Motor neuron (in vitro differentiated cells): ENCODE data around the gene SLC24A5. TPM values are rescaled to one million over a fixed set of nuclear protein-coding genes. Genes with fewer than 3 reads are reported as not detected.

ENCODE experiments used
- ATAC-seq, 8 experiments: fragments of 200-7000 bp; cut with Tn5 transposase; replicated peaks in 6 of 8; 2 replicates each; pipeline ENCODE4 v1.8.0; 2021; ENCODE audit warnings: mild to moderate bottlenecking in 8 of 8, moderate library complexity in 8 of 8
- H3K27ac ChIP-seq, 2 donors: fragments of 250-450 bp; sonication (Bioruptor Pico); 2 replicates each; pipeline ENCODE4 v1.9.0; 2021; ENCODE audit warnings: antibody characterized with exemption in 2 of 2, mild to moderate bottlenecking in 2 of 2, moderate library complexity in 1 of 2
- H3K4me1 ChIP-seq, 2 donors: fragments of 250-450 bp; sonication (Bioruptor Pico); replicated peaks in 1 of 2; 2 replicates each; pipeline ENCODE4 v1.6.1; 2021; ENCODE audit warnings: antibody characterized with exemption in 2 of 2, mild to moderate bottlenecking in 2 of 2, moderate library complexity in 1 of 2
- H3K4me3 ChIP-seq, 5 donors: fragments of 250-450 bp; sonication (Bioruptor Pico); 2 replicates each; pipeline ENCODE4 v1.9.0; 2021; ENCODE audit warnings: antibody characterized with exemption in 5 of 5, mild to moderate bottlenecking in 5 of 5, moderate library complexity in 4 of 5
- WGBS, 10 experiments: fragments of 450-650 bp; shearing (Covaris generic); methylation state at CpG; one replicate each; pipeline ENCODE4 v1.0.0; 2022; 5-methylcytosine and 5-hydroxymethylcytosine counted together
- in situ Hi-C, 9 experiments: fragments of 400-800 bp; cut with MboI; loops; one replicate each; pipeline ENCODE4 v1.15.0; 2021; ENCODE audit warnings: low sequenced_read_pairs in 9 of 9, low pct_unique_long_range_greater_than_20kb in 2 of 9; ENCODE audit not compliant: unreplicated experiment in 9 of 9
- total RNA-seq, 8 experiments: library from RNA; unstranded; fragments of 300-600 nt; gene quantifications; 2 replicates each; pipeline versions ENCODE4 v1.2.3 to v1.2.4, GENCODE V29; 2022

Gene SLC24A5
- total RNA-seq, 8 experiments from 2014 or later: 0.08 to 1.4 (median 0.27) TPM; not detected in 2

- Histone ChIP-seq H3K27ac (no peak overlapping the region), H3K4me1 (peaks cover 0 to 11% of the 10 kb centered on the region in 2 donors), H3K4me3 (no peak overlapping the region)
- WGBS, 10 experiments: 45 to 97% (median 90%) methylated on average over 3 to 8 of the region's 8 CpGs
- ATAC-seq: no peak
- in situ Hi-C loops: no loop called here
Observed at GRCh38 chr15:48121849-48122248, 1.1 kb downstream of the SLC24A5 start.

DNA sequence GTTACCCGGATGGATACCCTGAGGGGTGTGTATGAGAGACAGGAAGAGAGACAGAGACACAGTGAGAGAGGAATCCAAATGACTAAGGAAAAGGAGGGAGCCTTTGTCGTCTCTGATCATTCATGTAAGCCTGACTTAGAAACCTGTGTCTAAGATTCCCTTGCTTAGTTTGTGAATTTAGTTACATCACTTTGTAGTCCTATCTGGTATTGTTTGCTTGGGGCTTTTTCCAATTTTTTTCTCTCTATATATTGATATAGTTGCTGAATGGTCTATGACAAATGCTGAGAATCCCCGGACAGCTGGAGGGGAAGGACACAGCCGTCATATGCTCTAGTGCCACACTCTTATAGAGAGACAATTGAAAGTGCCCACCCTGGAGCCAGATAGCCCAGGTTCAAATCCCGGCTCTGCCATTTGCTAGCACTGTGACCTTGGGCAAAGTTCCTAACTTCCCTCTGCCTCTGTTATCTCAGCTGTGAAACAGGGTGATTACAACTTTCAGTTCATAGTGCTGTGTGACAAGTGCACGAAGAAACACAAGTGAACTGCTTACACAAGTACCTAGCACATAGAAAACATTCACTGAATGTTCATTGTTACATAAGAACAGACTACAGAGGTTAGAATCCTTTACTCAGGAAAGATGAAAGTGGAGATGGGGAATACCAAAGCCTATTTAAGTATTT, 6.0 kb downstream of the SLC24A5 start:
- ATAC-seq: peak in 1 of 8 experiments; percentile 10
- no peak overlapping the region for H3K27ac ChIP-seq
- in situ Hi-C loops: no loop called here
- no peak overlapping the region for H3K4me3 ChIP-seq
- 20 to 100% (median 87%) methylated on average over 1 to 6 of the region's 6 CpGs for WGBS, 10 experiments
- peaks cover 0 to 4% of the 10 kb centered on the region in 2 donors for H3K4me1 ChIP-seq

DNA sequence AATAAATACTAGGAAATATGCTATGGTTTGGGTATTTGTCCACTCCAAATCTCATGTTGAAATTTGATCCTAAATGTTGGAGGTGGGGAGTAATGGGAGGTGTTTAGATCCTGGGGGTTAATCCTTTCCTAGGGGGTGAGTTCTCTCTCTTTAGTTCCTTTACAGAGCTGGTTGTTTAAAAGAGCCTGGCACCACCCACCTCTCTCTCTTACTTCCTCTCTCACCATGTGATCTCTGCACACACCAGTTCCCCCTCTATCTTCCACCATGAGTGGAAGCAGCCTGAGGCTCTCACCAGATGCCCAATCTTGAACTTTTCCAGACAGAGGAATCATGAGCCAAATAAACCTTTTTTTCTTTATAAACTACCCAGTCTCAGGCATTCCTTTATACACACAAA, 10.5 kb downstream of the SLC24A5 start:
- no peak overlapping the region for H3K4me3 ChIP-seq
- ATAC-seq: no peak
- H3K4me1 ChIP-seq: no peaks in the 10 kb centered on the region

DNA sequence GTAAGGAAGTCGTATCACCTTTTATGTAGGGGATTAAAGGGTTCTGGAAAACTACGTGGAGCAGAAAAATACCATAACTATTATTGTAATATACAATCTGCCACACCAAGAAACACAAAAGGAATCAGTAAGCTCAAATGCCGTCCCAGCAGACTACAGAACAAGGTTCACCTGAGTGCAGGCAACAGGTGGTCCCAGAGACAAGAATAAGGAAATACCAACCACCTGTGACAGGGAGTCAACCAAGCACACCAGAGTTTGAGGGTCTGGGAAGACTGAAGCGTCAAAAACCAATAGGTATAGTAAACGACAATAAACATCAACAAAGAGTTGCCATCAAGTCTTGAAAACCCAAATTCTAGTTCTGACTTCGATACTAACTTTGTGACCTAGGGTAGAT, 12.1 kb downstream of the SLC24A5 start:
- Histone ChIP-seq H3K4me1 (no peaks in the 10 kb centered on the region), H3K4me3 (no peak overlapping the region), H3K27ac (no peak overlapping the region)
- in situ Hi-C loops: no loop called here
- 20 to 100% (median 92%) methylated on average over 1 to 6 of the region's 6 CpGs; no CpG with 5 or more reads in 1 of the 10 experiments for WGBS, 10 experiments
- ATAC-seq: no peak

More for the DNA sequence above, 10.5 kb downstream of the SLC24A5 start:
- H3K27ac ChIP-seq: no peak overlapping the region
- in situ Hi-C loops: no loop called here

DNA sequence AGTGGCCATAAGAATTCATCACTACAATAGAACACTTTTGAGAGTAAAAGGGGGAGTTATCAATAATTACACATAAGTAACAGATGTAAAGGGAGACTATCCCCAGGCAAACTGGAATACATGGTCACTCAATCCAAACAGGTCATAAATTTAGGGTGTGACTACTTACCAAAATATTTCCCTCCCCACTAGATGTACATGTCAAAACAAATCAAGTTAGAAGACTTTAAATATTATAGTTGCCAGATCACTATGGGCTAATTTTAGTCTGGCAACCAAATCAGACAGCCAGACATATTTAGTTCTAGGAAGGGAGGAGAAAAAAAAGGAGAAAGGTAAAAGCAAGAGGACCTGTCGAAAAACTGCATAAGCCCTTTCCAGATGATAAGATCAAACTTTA, 23.1 kb downstream of the SLC24A5 start:
- ATAC-seq: peak in 1 of 8 experiments; percentile 20
- no peak overlapping the region for H3K4me3 ChIP-seq
- in situ Hi-C loops: no loop called here
- peaks cover 3 to 11% of the 10 kb centered on the region in 2 donors for H3K4me1 ChIP-seq
- 60 to 100% (median 90%) methylated on average over 1 of the region's 1 CpG; no CpG with 5 or more reads in 1 of the 10 experiments for WGBS, 10 experiments
- H3K27ac ChIP-seq: no peak overlapping the region

DNA sequence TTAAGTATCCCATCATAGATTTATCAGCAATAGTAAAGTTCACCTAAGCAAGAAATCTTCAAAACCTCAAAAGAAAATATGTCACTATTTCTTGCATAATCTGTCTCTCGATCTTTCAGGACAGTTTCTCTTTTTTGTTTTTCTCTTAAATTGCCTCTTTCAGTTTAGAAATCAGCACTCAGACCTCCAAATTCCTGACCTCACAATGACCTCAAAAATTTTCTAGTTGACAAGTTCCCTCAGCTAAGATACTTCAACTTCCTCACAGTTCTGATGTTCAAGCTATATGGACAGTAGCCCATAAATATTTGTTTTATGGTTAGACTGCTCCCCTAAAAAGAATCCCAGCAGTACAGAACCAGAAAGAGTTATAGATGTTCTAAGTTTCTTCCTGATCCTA, 24.1 kb downstream of the SLC24A5 start:
- in situ Hi-C loops: no loop called here

GRCh38 chr15:48145923-48146322, 25.1 kb downstream of the SLC24A5 start:
- H3K27ac ChIP-seq: no peak overlapping the region
- H3K4me3 ChIP-seq: no peak overlapping the region
- peak in 1 of 8 experiments; percentile 32 for ATAC-seq
- in situ Hi-C loops: no loop called here
- H3K4me1 ChIP-seq: peaks cover 3 to 11% of the 10 kb centered on the region in 2 donors

More for the DNA sequence above, 24.1 kb downstream of the SLC24A5 start:
- H3K27ac ChIP-seq: no peak overlapping the region
- H3K4me3 ChIP-seq: no peak overlapping the region
- WGBS, 10 experiments: 17 to 91% (median 70%) methylated on average over 1 of the region's 1 CpG; no CpG with 5 or more reads in 2 of the 10 experiments
- H3K4me1 ChIP-seq: peaks cover 3 to 11% of the 10 kb centered on the region in 2 donors
- no peak for ATAC-seq

- peaks cover 3 to 11% of the 10 kb centered on the region in 2 donors for H3K4me1 ChIP-seq
- H3K27ac ChIP-seq: no peak overlapping the region
- no peak overlapping the region for H3K4me3 ChIP-seq
- in situ Hi-C loops: no loop called here
- no peak for ATAC-seq
Observed at GRCh38 chr15:48147358-48147757, 26.6 kb downstream of the SLC24A5 start.

DNA sequence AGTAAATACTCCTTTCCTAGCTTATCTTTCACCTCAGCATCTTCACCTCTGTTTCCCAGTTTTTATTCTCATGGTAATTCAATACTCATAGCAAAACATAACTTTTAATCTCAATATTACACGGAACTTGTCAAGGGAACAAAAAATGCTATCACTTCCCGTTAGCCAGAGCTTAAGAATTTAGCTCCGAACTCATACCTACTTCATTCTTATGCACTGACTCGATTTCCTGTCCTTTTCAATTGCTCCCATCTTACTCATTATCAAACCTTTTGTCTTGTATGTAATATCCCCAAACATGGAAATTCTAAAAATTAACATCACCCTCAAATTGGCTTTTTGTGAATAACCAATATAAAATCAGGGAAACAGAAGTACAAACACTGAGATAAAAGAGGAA, 29.1 kb downstream of the SLC24A5 start:
- in situ Hi-C loops: no loop called here
- no peak for ATAC-seq
- Histone ChIP-seq H3K27ac (no peak overlapping the region), H3K4me1 (peaks cover 3 to 11% of the 10 kb centered on the region in 2 donors), H3K4me3 (no peak overlapping the region)
- 0 to 95% (median 54%) methylated on average over 3 to 4 of the region's 4 CpGs for WGBS, 10 experiments

GRCh38 chr15:48153526-48153925, 32.7 kb downstream of the SLC24A5 start:
- in situ Hi-C loops: no loop called here
- no peaks in the 10 kb centered on the region for H3K4me1 ChIP-seq
- no peak overlapping the region for H3K4me3 ChIP-seq
- no peak overlapping the region for H3K27ac ChIP-seq
- no peak for ATAC-seq
- WGBS, 10 experiments: 50 to 100% (median 96%) methylated on average over 1 to 2 of the region's 2 CpGs; no CpG with 5 or more reads in 4 of the 10 experiments

DNA sequence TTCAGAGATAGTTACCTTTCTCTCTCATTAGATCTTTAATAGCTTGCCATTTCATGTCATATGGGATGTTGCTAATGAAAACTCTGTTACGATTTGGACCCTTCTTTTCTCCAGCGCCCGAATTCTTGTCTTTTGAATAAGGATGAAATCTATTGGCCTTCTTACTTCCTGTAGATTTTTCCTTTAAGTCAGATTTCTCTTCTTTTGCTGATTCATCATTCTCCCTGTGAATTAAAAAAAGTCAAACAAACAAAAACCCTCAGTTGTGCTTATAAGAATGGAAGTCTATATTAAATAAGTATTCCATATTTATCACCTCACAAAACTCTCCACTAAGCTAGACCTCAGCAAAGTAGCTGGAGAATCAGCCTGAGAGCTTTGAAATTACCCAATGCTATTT, 47.8 kb downstream of the SLC24A5 start:
- H3K27ac ChIP-seq: no peak overlapping the region
- WGBS, 10 experiments: 26 to 67% (median 59%) methylated on average over 3 of the region's 3 CpGs
- H3K4me1 ChIP-seq: no peaks in the 10 kb centered on the region
- no peak overlapping the region for H3K4me3 ChIP-seq
- in situ Hi-C loops: no loop called here
- no peak for ATAC-seq

GRCh38 chr15:48170981-48171380, 50.2 kb downstream of the SLC24A5 start:
- no peak overlapping the region for H3K27ac ChIP-seq
- in situ Hi-C loops: no loop called here
- H3K4me1 ChIP-seq: peaks cover 2 to 9% of the 10 kb centered on the region in 2 donors
- no peak overlapping the region for H3K4me3 ChIP-seq
- peak in 1 of 8 experiments; percentile 76 for ATAC-seq
- WGBS, 10 experiments: 17 to 100% (median 56%) methylated on average over 1 of the region's 1 CpG; no CpG with 5 or more reads in 3 of the 10 experiments

DNA sequence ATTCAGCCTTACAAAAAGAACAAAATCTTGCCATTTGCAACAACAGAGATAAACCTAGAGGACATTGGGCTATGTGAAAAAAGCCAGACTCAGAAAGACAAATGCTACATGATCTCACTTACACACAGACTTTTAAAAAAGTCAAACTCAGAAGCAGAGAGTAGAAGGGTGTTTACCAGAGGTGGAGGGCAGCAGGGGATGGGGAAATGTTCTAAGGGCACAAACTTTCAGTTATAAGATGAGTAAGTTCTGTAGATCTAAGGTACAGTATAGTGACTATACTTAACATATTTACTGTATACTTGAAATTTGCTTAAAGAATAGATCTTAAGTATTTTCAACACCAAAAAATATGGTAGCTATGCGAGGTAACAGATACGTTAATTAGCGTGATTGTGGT, 54.3 kb downstream of the SLC24A5 start:
- Histone ChIP-seq H3K4me3 (no peak overlapping the region), H3K27ac (no peak overlapping the region), H3K4me1 (peaks cover 7 to 15% of the 10 kb centered on the region in 2 donors)
- no peak for ATAC-seq
- WGBS, 10 experiments: 39 to 100% (median 93%) methylated on average over 1 to 3 of the region's 3 CpGs
- in situ Hi-C loops: no loop called here

DNA sequence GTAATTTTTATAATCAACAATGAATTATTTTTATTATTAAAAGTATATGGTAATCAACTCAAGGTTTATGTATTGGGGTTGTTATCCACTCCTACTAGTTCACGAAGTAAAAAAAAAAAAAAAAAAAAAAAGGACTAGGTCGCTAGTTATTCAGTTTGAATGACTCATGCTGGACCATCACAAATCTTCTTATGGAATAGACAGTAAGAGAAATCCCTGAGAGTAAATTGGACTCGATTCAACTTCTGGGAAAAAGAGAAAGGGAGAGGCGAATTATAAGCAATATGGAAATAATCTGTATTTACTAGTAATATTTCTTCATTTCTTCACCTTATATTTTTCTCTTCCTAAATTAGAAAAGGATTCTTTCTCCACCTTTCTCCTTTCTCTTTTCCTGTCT, 55.3 kb downstream of the SLC24A5 start:
- 28 to 70% (median 54%) methylated on average over 2 to 4 of the region's 4 CpGs; no CpG with 5 or more reads in 1 of the 10 experiments for WGBS, 10 experiments
- H3K27ac ChIP-seq: no peak overlapping the region
- ATAC-seq: no peak
- peaks cover 7 to 15% of the 10 kb centered on the region in 2 donors for H3K4me1 ChIP-seq
- H3K4me3 ChIP-seq: peak overlapping the region; percentile 63 to 96 (median 77)
- in situ Hi-C loops: no loop called here
